ENCODE data around the gene CEP97.

- TF ChIP-seq CTCF (IDR thresholded peaks at IDR 0.05) = no peak
- TF ChIP-seq POLR2A (IDR thresholded peaks at IDR 0.05) = no peak
These were observed 3.3 kb upstream of the CEP97 start for GRCh38 chr3:101720851-101721840.

Measured in heart left ventricle (tissue), 13 donors.